GM19328 (cell line): ENCODE measurements around the gene ORAI1.
A peak's percentile ranks its signal among the peaks of the same experiment; 100 is the strongest.
"Not testable (repeated sequence)": the region's sequence is repeated elsewhere in the genome, so short reads cannot be mapped to it uniquely, and the experiment has no call there.

Experiments used
- ATAC-seq: cut with Tn5 transposase; IDR thresholded peaks from one replicate; pipeline ENCODE4 v1.9.1; 2021; ENCODE audit warnings: mild to moderate bottlenecking, moderate library complexity; ENCODE audit not compliant: unreplicated experiment

Gene ORAI1

DNA sequence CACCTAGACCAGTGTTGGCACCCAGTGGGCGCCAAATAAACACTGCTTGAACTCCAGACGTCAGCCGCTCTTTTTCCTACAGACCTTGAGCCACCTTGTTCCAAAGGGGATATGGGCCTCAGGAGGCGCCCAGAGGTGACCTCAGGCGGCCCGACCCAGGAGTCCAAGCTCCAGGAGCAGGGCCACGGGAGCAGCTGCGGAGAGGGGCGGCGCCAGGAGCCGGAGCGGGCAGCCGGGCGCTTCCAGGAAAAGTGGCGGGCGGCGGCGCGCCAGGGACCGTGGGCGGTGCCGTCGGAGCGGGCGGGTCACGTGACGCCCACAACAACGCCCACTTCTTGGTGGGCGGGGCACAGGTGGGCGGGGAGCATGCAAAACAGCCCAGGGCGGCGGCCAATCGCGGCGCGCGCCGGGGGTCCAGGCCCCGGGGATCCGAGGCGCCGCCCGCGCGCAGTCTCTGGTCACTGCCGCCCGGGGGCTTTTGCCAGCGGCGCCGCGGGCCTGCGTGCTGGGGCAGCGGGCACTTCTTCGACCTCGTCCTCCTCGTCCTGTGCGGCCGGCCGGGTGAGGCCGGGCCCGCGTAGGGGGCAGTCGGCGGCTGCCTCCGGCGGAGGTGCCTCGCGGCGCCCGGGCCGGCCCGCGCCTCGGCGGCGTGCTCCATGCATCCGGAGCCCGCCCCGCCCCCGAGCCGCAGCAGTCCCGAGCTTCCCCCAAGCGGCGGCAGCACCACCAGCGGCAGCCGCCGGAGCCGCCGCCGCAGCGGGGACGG, at the start of gene ORAI1:
TSS of gene ORAI1 (plus strand) at position 444 of the 766 bp plus-strand sequence.
- ATAC-seq = peak; percentile 68

DNA sequence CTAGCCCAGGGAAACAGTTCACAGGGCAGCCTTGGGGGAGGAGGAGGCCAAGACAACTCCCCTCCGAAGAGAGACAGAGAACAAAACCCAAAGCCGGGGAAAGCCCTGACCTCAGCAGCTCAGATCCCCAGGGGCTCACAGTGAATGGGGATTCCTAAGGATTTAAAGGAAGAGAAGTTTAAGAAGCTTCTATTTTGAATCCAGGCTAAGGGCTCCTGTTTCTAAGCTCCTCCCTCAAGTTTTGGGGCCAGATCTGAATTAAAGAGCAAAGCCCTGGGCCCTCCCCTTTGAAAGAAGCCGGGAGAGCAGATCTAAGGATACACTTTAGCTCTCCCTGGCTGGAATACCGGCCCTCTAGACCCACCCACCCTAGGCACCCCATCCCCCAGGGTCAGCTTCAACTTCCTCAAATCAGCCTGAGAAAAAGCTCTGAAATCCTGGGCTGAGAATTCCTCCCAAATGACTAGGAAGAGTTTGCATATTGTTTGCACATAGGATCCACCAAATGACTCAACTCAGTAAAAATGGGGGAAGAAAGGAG, 49.4 kb upstream of the ORAI1 start:
- no peak for ATAC-seq

DNA sequence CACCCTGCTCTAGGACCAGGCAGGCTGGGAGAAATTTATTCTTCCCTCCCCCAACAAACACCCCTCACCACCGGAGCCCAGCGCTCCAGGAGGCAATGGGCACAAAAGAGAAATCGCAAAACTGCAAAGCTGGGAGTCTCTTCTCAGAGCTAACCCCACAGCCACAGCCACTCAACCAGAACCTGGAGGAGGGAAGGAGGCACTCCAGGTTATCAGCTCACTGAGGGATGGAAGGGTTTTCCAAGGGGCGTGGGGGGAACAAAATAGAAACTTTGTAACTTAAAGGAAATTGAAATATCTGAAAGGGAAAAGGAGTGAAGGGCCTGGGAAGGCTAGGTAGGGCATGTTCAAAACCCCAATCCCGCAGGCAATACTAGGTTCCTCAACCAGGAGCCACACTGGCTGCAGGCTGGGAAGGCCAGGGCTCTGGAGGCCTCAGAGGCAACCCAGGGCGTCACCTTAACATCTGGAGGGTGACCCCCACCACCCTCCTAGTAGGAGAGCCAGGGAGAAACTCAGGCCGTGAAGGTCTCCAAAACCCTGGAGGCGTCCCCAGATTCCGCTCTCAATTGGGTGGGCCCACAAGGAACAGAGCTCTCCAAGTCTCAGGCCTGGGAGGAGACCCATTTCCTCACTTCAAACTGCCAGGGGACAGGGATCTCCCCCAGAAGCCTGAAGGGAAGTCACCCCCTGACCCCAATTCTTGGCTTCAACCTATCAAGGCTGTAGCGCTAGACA, 48.7 kb upstream of the ORAI1 start:
- ATAC-seq = no peak

DNA sequence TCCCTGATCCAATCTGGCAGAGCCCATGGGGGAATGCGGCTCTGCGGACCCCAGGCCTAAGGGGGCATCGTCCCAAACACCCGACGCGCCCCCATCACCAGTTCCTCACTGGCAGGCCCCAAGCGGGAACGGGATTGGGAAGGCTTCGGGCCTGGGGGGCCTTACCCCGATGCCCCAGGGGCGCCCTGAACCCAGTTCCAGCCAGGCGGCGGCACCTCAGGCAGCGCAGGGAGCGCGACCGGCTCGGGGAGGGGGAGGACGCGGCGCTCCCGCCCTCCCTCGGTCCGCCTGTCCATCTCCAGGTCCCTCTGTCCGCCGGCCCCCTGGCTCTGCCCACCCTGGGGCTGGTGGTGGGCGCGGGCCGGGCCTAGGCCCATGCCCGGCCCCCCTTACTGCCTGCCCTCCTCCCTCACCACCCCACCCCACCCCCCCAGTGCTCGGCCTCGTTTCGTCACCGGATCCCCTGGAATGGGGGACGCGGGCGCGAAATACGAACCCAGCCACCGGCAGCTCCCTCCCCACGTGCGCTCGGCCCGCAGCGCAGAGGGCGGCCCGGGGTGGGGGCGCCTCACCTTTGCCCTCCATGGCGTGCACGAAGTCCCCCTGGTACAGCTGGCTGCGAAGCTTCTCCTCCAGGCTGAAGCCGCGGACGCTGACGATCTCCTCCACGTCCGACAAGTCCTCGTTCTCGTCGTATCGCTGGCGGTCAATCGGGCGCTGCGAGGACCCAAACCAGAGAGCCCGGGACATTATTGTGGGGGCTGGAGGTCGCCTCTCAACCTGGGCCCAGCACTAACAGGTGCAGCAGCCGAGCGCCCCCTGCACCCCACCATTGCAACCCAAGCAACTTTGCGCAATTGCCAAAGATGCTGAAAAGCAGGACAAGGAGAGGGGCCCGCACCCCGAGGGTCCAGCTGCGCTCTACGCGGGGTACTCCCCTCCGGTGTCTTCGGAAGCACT, 47.8 kb upstream of the ORAI1 start:
- no peak for ATAC-seq

DNA sequence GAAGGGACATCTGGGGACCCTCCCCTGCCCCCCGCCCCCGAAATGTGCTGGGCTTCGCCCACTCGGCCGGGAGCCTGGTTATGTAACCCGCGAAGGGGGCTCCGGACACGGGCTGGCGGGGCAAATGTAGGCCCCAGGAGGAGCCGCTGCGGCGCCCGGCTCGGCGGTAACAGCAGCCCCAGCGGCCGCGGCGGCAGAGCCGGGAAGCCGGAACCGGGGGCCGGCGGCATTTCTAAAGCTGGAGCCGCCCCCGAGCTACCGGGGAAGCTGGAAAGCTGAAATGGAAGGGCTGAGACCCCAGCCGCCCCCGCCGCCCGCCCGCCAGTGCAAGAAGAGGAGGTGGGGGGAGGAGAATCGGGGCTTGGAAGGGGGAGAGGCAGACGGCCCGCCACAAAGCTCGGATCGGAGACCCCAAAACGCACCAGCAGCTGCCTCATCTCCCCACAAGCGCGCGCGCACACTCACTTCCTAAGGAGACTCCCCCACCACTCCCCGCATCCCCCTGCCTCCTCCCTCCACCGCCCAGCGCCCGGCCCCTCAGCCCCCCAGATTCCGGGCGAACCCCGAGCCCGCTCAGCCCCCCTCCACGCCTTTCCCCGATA, 47.0 kb upstream of the ORAI1 start:
- no peak for ATAC-seq

DNA sequence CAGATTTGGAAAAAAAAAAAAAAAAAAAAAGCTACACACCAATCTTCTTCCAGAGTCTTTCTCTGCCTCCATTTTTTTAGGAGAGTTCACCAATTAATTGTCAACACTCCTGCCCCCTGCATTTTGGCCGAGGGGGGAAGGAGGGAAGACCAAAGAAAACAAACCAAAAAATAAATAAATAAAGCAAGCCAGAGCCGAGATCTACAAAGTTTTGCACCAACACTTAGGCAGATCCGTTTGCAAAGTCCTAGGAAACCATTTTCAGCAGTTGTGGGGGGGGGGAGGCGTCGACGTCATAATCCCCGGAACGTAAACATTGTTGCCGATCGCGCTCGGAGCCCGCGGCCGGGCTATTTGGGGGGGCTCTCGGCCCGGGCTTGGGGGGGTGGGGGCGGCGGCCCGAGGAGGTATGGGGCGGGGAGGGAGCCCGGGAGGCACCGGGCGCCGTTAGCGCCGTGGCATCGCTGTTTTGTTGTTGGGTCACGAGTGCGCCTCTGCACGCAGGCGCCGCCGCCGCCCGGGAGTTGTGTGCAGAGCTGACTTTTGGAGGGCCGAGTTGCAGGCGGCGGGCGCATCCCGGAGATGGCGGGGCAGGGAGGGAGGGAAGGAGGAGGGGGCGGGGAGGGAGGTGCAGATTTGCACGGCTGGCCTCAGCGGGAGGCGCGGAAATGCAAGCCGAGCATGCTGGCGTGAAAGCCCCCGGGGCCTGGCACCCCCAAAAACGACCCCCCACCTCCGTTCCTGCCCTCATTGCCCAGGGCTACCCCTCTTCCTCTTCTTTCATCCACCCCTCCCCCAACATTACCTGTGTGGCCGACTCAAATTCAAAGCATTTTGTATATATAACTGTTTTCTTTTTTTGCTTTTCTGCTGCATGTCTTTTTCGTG, 46.1 kb upstream of the ORAI1 start:
- no peak for ATAC-seq

DNA sequence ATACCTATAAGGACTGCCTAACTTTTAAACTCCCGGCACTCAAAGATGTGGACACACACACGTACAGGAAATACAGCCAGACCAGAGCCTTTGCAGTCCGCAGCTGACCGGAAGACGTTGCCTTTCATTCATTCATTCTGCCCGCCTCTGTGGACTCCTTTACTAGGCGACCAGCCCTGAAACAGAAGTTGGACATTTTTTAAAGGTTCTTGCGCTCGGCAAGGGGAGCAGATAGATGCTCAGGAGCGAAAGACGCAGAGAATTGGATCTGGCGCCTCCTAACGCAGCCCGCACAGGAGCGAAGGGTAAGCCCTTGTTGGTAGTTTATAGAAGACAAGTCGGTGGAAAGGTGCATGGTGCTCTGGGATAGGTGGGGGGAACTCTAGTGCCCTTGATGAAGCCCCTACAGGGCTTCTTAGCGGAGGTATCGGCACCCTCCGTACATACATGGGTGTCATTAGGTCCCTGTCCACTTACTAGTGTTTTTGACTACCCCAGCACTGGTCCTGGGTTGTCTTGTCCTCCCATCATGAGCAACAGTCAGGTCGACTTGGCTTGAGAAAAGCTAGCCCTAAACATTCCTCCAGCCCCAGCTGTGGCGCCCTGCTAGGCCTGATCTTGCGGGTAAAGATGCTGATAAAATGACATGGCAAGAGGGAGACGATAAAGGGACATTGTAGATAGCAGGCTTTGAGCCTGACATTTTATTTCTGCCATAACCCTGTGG, 45.2 kb upstream of the ORAI1 start, which contains the start of gene KDM2B:
TSS of gene KDM2B (minus strand) at position 65 of the 727 bp plus-strand sequence. CDS start 112 bp downstream, outside the sequence.
- no peak for ATAC-seq

DNA sequence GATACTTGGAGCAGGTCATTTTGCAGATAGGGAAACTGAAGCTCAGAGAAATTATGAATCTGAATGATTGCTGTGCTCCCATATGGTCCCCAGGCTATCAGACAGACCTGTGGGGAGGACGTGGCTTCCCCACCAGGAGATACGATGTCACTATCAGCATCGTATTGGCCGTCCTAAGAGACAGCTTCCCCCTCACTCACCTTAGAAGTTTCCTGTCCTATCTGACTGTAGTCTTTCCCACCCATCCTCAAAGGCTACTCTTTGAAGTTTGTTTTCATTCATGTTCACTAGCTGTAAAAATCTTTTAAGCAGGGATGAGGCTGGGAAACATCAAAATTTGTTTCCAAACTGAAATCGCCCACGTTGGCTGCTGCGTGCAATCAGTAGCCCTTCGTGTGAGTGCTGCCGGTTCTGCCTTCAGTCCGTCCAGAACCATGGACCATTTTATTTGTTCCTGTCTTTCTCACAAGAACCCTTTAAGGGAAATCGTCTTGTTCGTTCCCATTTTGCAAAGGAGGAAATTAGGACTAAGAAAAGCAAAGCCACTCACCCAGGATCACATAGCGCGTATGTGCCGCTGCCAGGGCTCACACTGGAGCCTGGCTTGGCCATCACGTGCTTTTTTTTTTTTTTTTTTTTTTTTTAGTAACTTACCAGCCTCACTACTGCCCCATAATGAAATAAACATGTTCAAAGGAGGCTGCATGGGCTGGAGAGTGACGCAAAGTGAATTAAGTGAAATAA, 44.5 kb upstream of the ORAI1 start:
- no peak for ATAC-seq

DNA sequence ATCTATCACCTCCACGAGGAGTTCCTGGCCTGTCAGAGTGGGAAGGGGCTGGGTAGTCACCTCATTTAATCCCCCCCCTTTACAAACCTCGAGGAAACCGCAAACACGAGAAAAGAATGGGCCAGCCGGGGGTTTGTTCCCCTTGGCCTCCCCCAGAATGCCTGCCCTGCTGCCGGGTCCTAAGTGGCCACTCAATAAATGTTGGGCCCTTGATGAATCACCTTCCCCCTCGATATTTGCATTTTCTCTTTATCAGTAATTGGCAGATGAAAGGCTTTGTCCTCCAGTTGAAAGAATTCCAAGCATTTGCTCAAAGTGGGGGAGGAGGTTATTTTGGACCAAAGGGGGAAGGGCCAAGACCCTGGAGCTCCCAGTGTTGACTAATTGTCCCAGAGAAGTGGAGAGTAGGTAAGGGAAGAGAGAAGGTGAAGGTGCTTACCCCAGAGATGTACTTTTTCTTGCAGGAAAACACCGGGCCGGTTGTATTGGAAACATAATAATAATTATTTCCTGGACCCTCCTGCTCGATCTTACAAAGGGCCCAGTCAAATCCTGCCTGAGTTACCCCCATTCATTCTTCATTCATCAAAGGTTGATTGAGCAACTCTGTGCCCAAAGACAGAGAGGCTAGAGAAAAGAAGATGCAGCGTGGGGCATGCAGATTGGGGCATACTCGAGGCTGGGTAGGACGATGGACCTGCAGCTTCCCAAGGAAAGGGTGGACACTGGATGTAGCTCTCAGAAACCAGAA, 43.6 kb upstream of the ORAI1 start:
- no peak for ATAC-seq

DNA sequence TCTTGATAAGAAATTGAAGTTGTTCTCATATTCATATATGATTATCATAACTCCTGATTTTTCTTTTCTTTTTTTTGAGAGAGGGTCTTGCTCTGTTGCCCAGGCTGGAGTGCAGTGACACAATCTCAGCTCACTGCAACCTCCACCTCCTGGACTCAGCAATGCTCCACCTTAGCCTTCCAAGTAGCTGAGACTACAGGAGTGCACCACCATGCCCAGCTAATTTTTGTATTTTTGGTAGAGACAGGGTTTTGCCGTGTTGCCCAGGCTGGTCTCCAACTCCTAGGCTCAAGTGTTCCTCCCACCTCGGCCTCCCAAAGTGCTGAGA, 43.0 kb upstream of the ORAI1 start:
- not testable (repeated sequence) for ATAC-seq

DNA sequence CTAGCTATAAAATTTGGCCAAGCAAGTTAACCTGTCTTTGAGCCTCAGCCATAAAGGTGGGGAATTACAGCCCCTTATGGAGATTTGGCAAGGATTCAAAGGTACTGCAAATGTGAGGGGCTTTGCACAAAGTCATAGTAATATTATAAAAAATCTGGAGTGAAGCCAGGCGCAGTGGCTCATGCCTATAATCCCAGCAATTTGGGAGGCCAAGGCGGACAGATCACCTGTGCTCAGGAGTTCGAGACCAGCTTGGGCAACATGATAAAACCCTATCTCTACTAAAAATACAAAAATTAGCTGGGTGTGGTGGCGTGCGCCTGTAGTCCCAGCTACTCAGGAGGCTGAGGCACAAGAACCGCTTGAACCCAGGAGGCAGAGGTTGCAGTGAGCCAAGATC, 41.4 kb upstream of the ORAI1 start:
- ATAC-seq = not testable (repeated sequence)

DNA sequence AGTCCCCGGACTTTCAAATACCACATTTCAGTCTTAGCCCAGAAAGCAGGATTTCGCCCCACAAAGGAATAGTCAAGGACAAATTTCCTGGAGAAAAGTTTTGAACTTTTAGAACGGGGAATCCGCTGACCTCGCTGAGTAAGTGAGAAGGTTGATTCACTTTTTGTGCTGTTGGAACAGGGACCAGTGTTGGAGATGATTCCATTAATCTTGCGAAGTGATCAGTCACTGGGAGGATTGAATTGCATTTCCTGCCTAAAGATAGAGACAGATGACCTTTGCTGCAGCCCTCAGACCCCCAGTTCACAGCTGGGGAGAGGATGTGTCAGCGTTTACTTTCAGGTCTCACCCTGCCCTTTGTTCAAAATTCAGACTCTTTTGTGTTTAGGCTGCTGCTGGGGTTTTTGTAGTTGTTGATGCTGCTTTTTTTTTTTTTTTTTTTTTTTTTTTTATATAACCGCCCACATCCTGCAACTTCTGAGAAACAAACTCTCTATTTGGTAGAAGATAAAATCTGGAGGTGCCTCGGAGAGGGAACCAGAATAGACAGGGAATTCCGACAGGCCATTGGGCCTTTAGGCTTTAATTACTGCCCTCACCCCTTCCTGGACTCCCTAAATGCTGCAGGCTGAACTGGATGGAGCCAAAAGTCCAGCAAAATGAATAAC, 35.7 kb upstream of the ORAI1 start:
- ATAC-seq = no peak

DNA sequence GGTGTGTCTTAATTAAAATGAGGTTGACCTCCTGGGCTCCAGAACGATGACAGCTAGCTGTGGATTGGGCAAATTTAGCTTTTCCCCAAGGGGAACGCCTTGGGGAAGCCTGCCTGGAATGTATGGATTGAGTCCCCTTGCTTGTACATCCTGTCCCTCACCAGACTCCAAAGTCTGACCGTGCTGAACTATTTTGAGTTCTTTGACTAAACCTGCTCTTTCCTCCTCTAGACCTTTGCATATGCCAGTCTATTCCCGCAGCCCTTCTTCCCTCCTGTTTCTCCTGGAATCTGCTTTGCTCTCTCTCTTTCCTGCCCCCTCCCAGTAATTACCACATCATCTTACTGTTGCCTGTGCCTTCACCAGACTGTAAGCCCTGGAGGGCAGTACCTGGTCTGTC, 34.0 kb upstream of the ORAI1 start:
- ATAC-seq = no peak

DNA sequence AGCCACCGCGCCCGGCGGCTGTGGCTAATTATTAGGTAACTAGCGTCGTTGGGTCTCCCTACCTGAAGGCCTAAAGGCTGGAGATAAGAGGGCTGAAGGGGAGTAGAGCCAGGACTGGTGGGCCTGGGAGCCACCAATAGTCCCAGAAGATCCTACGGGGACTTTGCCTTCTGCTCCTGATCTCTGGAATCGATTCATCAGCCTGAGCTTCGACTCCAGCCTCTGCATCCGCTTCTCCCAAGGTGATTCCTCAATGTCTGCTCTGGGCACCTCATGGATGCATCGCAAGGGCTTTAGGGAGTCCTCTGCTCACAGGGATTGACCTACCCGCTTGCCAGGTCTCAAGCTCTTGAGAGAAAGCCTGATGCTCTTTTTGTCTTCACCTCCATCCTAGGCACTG, 30.8 kb upstream of the ORAI1 start:
- no peak for ATAC-seq

DNA sequence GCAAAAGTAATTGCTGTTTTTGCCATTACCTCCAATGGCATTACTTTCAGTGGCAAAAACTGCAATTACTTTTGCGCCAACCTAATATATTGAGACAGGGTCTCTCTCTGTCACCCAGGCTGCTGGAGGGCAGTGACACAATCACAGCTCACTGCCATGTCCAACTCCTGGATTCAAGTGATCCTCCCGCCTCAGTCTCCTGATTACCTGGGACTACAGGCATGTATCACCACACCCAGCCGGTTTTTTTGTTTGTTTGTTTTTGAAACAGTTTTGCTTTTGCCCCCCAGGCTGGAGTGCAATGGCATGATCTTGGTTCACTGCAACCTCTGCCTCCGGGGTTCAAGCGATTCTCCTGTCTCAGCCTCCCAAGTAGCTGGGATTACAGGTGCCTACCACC, 29.8 kb upstream of the ORAI1 start:
- ATAC-seq = no peak

DNA sequence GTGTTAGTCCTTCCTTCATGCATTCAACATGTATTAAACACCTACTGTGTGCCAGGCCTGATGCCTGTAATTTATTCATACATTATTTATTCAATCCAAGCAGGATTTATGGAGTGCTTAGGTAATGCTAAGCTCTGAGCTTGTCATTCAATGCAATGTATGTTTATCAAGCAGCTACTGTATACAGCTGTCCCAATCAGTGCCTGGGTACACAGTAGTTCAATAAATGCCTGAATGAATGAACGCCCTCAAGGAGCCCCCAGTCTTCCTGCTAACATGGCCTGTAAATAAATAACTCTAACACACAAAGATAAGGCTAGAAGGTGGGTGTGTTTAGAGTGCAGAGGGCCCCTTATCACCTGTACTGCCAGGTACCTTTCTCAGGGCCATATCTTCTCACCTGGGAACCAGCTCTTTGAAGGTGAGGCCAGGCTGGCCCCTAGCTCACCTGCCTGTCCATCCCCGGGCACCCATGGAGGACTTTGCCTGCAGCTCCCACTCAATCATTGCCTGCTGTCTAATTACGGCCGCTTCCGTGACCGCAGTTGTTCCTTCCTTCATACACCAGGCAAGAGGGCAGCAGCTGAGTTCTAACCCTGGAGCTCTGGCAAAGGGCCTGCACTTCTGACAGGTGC, 25.5 kb upstream of the ORAI1 start:
- ATAC-seq = no peak

DNA sequence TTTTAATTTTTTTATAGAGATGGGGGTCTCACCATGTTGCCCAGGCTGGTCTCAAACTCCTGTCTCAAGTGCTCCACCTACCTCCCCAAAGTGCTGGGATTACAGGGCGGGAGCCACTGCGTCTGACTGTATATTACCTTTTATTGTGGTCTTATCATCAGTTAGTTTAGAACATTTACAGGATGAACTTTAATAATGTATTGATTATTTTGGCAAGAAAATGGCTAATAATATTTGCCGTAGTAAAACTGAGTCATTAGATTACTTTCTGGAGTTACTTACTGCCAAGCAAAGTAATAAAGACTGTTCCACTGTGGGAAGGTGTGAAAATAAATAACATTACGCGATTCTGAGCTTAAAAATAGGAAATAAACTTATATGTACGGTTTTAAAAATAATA, 23.6 kb upstream of the ORAI1 start:
- ATAC-seq = no peak
